GM19099 (cell line): ENCODE data around the gene RABGAP1L.

Experiments used
- POLR2A ChIP-seq: IDR thresholded peaks from 3 replicates; pipeline ENCODE4 v1.6.1; 2011; ENCODE audit warnings: low read depth; ENCODE audit not compliant: insufficient read length; ENCODE audit errors: extremely low read depth

RABGAP1L gene

GRCh38 chr1:174696026-174696821 is 536.9 kb downstream of the RABGAP1L start:
- TF ChIP-seq POLR2A, result no peak

- no peak for TF ChIP-seq POLR2A
These were observed 541.0 kb downstream of the RABGAP1L start for GRCh38 chr1:174700314-174700713.

- no peak for TF ChIP-seq POLR2A
These were observed 541.5 kb downstream of the RABGAP1L start for GRCh38 chr1:174700775-174701174.

GRCh38 chr1:174701565-174701964 is 542.2 kb downstream of the RABGAP1L start:
- TF ChIP-seq POLR2A, result no peak

- TF ChIP-seq POLR2A, result no peak
These were observed 542.7 kb downstream of the RABGAP1L start for GRCh38 chr1:174702011-174702410.

GRCh38 chr1:174703309-174703708 is 544.0 kb downstream of the RABGAP1L start:
- no peak for TF ChIP-seq POLR2A

GRCh38 chr1:174704300-174704699 is 545.0 kb downstream of the RABGAP1L start:
- TF ChIP-seq POLR2A, result no peak

- no peak for TF ChIP-seq POLR2A
These were observed 551.8 kb downstream of the RABGAP1L start for GRCh38 chr1:174710868-174711845.

- TF ChIP-seq POLR2A, result no peak
These were observed 553.2 kb downstream of the RABGAP1L start for GRCh38 chr1:174712541-174712940.

GRCh38 chr1:174713796-174714195 is 554.5 kb downstream of the RABGAP1L start:
- no peak for TF ChIP-seq POLR2A

GRCh38 chr1:174719194-174719593 is 559.9 kb downstream of the RABGAP1L start:
- no peak for TF ChIP-seq POLR2A

- no peak for TF ChIP-seq POLR2A
These were observed 561.3 kb downstream of the RABGAP1L start for GRCh38 chr1:174720618-174721017.

GRCh38 chr1:174721246-174721645 is 561.9 kb downstream of the RABGAP1L start:
- TF ChIP-seq POLR2A, result no peak

GRCh38 chr1:174723816-174724215 is 564.5 kb downstream of the RABGAP1L start:
- TF ChIP-seq POLR2A, result no peak

GRCh38 chr1:174724219-174724618 is 564.9 kb downstream of the RABGAP1L start:
- no peak for TF ChIP-seq POLR2A

- no peak for TF ChIP-seq POLR2A
These were observed 567.0 kb downstream of the RABGAP1L start for GRCh38 chr1:174726167-174726879.
